H1 (cell line): Measurements from ENCODE around the gene FOXN3. TPM values are rescaled to one million over a fixed set of nuclear protein-coding genes. Genes with fewer than 3 reads are reported as not detected.

ENCODE experiments used
- CTCF ChIA-PET: fragments of 300-600 bp; sonication (Branson Sonifier 250); formaldehyde crosslinking; loops from one replicate; lab custom pipeline; 2021; ENCODE audit not compliant: partially characterized antibody; lab: Charles Lee
- POLR2A ChIA-PET: fragments of 300-600 bp; sonication (Branson Sonifier 250); formaldehyde crosslinking; loops from one replicate; lab custom pipeline; 2021; ENCODE audit warnings: inconsistent platforms; ENCODE audit not compliant: partially characterized antibody; lab: Charles Lee
- DNase-seq, 2 experiments: peaks; one replicate each; pipeline versions ENCODE4 v3.0.0 to v3.0.0-alpha.2; 2010 to 2022; ENCODE audit warnings: low spot score in 2 of 2, low read depth in 1 of 2, mixed read lengths in 1 of 2
- FAIRE-seq: peaks from 2 replicates; lab custom pipeline; 2011; peaks lifted over from hg19 to GRCh38; lab: Jason Lieb, UNC
- H2AFZ ChIP-seq: 2 replicates; pipeline ENCODE4 v1.8.1; 2012; ENCODE audit warnings: low read length, inconsistent platforms
- H2AK5ac ChIP-seq: 2 replicates; pipeline ENCODE4 v1.6.1; 2013; ENCODE audit warnings: low read depth, low read length
- H2BK120ac ChIP-seq: replicated peaks from 2 replicates; pipeline ENCODE3; 2013; ENCODE audit warnings: low read depth, low read length, inconsistent platforms
- H2BK12ac ChIP-seq: 2 replicates; pipeline ENCODE4 v1.6.1; 2013; ENCODE audit warnings: low read depth, low read length
- H2BK15ac ChIP-seq: 2 replicates; pipeline ENCODE4 v1.6.1; 2013; ENCODE audit warnings: low read length
- H2BK20ac ChIP-seq: 2 replicates; pipeline ENCODE4 v1.6.1; 2013; ENCODE audit warnings: low read length
- H2BK5ac ChIP-seq: 2 replicates; pipeline ENCODE4 v1.6.1; 2013; ENCODE audit warnings: low read depth, low read length
- H3K14ac ChIP-seq: 2 replicates; pipeline ENCODE4 v1.6.1; 2013; ENCODE audit warnings: inconsistent platforms; ENCODE audit not compliant: insufficient read length
- H3K18ac ChIP-seq: 2 replicates; pipeline ENCODE4 v1.6.1; 2013; ENCODE audit warnings: low read length; ENCODE audit errors: extremely low read depth
- H3K23ac ChIP-seq: 2 replicates; pipeline ENCODE4 v1.6.1; 2013; ENCODE audit warnings: inconsistent platforms; ENCODE audit not compliant: insufficient read length
- H3K23me2 ChIP-seq: 2 replicates; pipeline ENCODE4 v1.6.1; 2013; ENCODE audit warnings: low read depth, low read length
- H3K27ac ChIP-seq: 2 replicates; pipeline ENCODE4 v1.6.1; 2011; ENCODE audit warnings: low read depth, low read length, inconsistent platforms
- H3K27me3 ChIP-seq, 4 experiments: replicated peaks in 1 of 4; 1 replicate in 1 of 4; 2 replicates in 3 of 4; pipeline versions ENCODE4 v1.6.1 to v1.8.1; 2011 to 2013; ENCODE audit warnings: low read length in 3 of 4, mild to moderate bottlenecking in 3 of 4, inconsistent platforms in 2 of 4, mixed read lengths in 2 of 4, moderate library complexity in 1 of 4; ENCODE audit not compliant: control insufficient read depth in 3 of 4, insufficient read depth in 3 of 4; ENCODE audit errors: extremely low read depth in 1 of 4
- H3K36me3 ChIP-seq, 4 experiments: 2 replicates each; pipeline versions ENCODE4 v1.6.1 to v1.8.1; 2011 to 2013; ENCODE audit warnings: mild to moderate bottlenecking in 4 of 4, low read length in 3 of 4, moderate library complexity in 2 of 4, control low read depth in 1 of 4, inconsistent platforms in 1 of 4; ENCODE audit not compliant: insufficient read depth in 4 of 4, control insufficient read depth in 2 of 4
- H3K4ac ChIP-seq: replicated peaks from 2 replicates; pipeline ENCODE3; 2013; ENCODE audit warnings: low read length, low read depth, mixed read lengths, inconsistent platforms; ENCODE audit not compliant: insufficient read length
- H3K4me1 ChIP-seq, 4 experiments: replicated peaks in 1 of 4; 1 replicate in 1 of 4; 2 replicates in 3 of 4; pipeline versions ENCODE4 v1.6.1 to v1.8.1; 2011 to 2013; ENCODE audit warnings: low read length in 3 of 4, inconsistent platforms in 2 of 4, mixed read lengths in 1 of 4; ENCODE audit not compliant: insufficient read depth in 4 of 4, control insufficient read depth in 3 of 4
- H3K4me2 ChIP-seq, 2 experiments: 2 replicates each; pipeline versions ENCODE4 v1.6.1 to v1.8.1; 2011 to 2013; ENCODE audit warnings: low read depth in 2 of 2, low read length in 2 of 2, control low read depth in 1 of 2, inconsistent platforms in 1 of 2, mild to moderate bottlenecking in 1 of 2; ENCODE audit not compliant: insufficient read depth in 1 of 2
- H3K4me3 ChIP-seq, 4 experiments: fragments of 200-600, 300-600 bp in 1 of 4; sonication (generic), shearing (Covaris generic), sonication (Bioruptor Twin) in 1 of 4; 2 replicates each; pipeline versions ENCODE4 v1.5.1 to v1.8.1; 2011 to 2016; ENCODE audit warnings: low read length in 4 of 4, low read depth in 3 of 4, control low read depth in 2 of 4, inconsistent platforms in 2 of 4, mild to moderate bottlenecking in 2 of 4, mixed read lengths in 1 of 4, moderate library complexity in 1 of 4; ENCODE audit not compliant: insufficient read depth in 2 of 4; ENCODE audit errors: extremely low read depth in 1 of 4
- H3K56ac ChIP-seq: replicated peaks from 2 replicates; pipeline ENCODE3; 2013; ENCODE audit warnings: low read depth, mild to moderate bottlenecking, mixed read lengths, low read length, inconsistent platforms; ENCODE audit not compliant: insufficient read length
- H3K79me1 ChIP-seq: 2 replicates; pipeline ENCODE4 v1.6.1; 2013; ENCODE audit warnings: low read depth, low read length, control low read depth
- H3K79me2 ChIP-seq, 2 experiments: 2 replicates each; pipeline versions ENCODE4 v1.6.1 to v1.8.1; 2012 to 2013; ENCODE audit warnings: low read length in 2 of 2, mild to moderate bottlenecking in 2 of 2, inconsistent platforms in 1 of 2; ENCODE audit not compliant: insufficient read depth in 2 of 2, control insufficient read depth in 1 of 2
- H3K9ac ChIP-seq, 4 experiments: replicated peaks in 1 of 4; 1 replicate in 1 of 4; 2 replicates in 3 of 4; pipeline versions ENCODE4 v1.6.1 to v1.8.1; 2011 to 2013; ENCODE audit warnings: low read depth in 3 of 4, low read length in 3 of 4, control low read depth in 2 of 4, mild to moderate bottlenecking in 2 of 4, moderate library complexity in 2 of 4, inconsistent platforms in 1 of 4; ENCODE audit errors: extremely low read depth in 1 of 4
- H3K9me3 ChIP-seq, 2 experiments: 2 replicates each; pipeline versions ENCODE4 v1.6.1 to v1.8.1; 2012 to 2013; ENCODE audit warnings: mild to moderate bottlenecking in 2 of 2, moderate library complexity in 2 of 2, control low read depth in 1 of 2, inconsistent platforms in 1 of 2, low read depth in 1 of 2, low read length in 1 of 2, mixed read lengths in 1 of 2; ENCODE audit not compliant: insufficient read depth in 2 of 2
- H4K20me1 ChIP-seq, 2 experiments: replicated peaks in 1 of 2; 2 replicates each; pipeline versions ENCODE3 to v1.8.1; 2011 to 2013; ENCODE audit warnings: inconsistent platforms in 2 of 2, low read length in 2 of 2, mild to moderate bottlenecking in 1 of 2; ENCODE audit not compliant: insufficient read depth in 2 of 2, control insufficient read depth in 1 of 2
- H4K5ac ChIP-seq: 2 replicates; pipeline ENCODE4 v1.6.1; 2013; ENCODE audit warnings: low read length, low read depth, mixed read lengths, inconsistent platforms; ENCODE audit not compliant: insufficient read length
- H4K8ac ChIP-seq: 2 replicates; pipeline ENCODE4 v1.8.0; 2013; ENCODE audit warnings: mild to moderate bottlenecking, moderate library complexity, low read length, inconsistent platforms; ENCODE audit not compliant: insufficient read depth; ENCODE audit errors: extremely low read depth
- H4K91ac ChIP-seq: replicated peaks from 2 replicates; pipeline ENCODE3; 2013; ENCODE audit warnings: low read length, mixed read lengths, inconsistent platforms; ENCODE audit not compliant: insufficient read length
- CREB1 ChIP-seq: IDR thresholded peaks from 2 replicates; pipeline ENCODE4 v1.6.1; 2012; ENCODE audit warnings: inconsistent platforms
- E2F6 ChIP-seq: IDR thresholded peaks from 2 replicates; pipeline ENCODE4 v1.6.1; 2012; ENCODE audit warnings: inconsistent platforms
- EGR1 ChIP-seq: IDR thresholded peaks from 2 replicates; pipeline ENCODE4 v1.6.1; 2011; ENCODE audit warnings: low read depth, low read length, borderline replicate concordance
- EP300 ChIP-seq, 2 experiments: IDR thresholded peaks; 1 replicate in 1 of 2; 2 replicates in 1 of 2; pipeline ENCODE4 v1.6.1; 2011 to 2012; ENCODE audit warnings: low read depth in 2 of 2, low read length in 2 of 2, mild to moderate bottlenecking in 2 of 2, borderline replicate concordance in 1 of 2, inconsistent platforms in 1 of 2, moderate library complexity in 1 of 2
- GTF2F1 ChIP-seq: IDR thresholded peaks from 2 replicates; pipeline ENCODE4 v1.6.1; 2012; ENCODE audit warnings: low read depth, low read length, improper control_type of control experiment, borderline replicate concordance
- JUN ChIP-seq: IDR thresholded peaks from 2 replicates; pipeline ENCODE4 v1.6.1; 2011; ENCODE audit warnings: low read depth, mild to moderate bottlenecking, improper control_type of control experiment, low read length
- POLR2AphosphoS5 ChIP-seq: IDR thresholded peaks from 2 replicates; pipeline ENCODE4 v1.6.1; 2011; ENCODE audit warnings: low read depth, low read length
- RNF2 ChIP-seq: fragments of 200-900, 300-1000 bp; sonication (generic); IDR thresholded peaks from 2 replicates; pipeline ENCODE4 v1.7.1; 2016; ENCODE audit warnings: borderline replicate concordance, low read depth, mild to moderate bottlenecking, antibody characterized with exemption, low read length; ENCODE audit not compliant: poor library complexity, severe bottlenecking; ENCODE audit errors: missing control alignments
- SIX5 ChIP-seq: IDR thresholded peaks from 2 replicates; pipeline ENCODE4 v1.6.1; 2011; ENCODE audit warnings: mild to moderate bottlenecking, low read depth, low read length
- TAF7 ChIP-seq: optimal IDR thresholded peaks from 2 replicates; pipeline ENCODE3; 2011; ENCODE audit warnings: low read depth, mild to moderate bottlenecking, inconsistent platforms, low read length, moderate library complexity, borderline replicate concordance
- YY1 ChIP-seq: IDR thresholded peaks from 2 replicates; pipeline ENCODE4 v1.6.1; 2011; ENCODE audit warnings: low read depth, mild to moderate bottlenecking, low read length
- WGBS, 2 experiments: shearing (Covaris generic) in 1 of 2; methylation state at CpG; one replicate each; pipeline versions ENCODE4 v1.1.6 to v1.1.7; 2013 to 2015; ENCODE audit warnings: low lambda C conversion rate in 2 of 2, mixed read lengths in 2 of 2, inconsistent platforms in 1 of 2, low coverage in 1 of 2, missing lambda C conversion rate in 1 of 2; ENCODE audit not compliant: insufficient replicate concordance in 2 of 2, insufficient coverage in 1 of 2, insufficient read length in 1 of 2; ENCODE audit errors: extremely low coverage in 1 of 2, missing lambda C conversion rate in 1 of 2; 5-methylcytosine and 5-hydroxymethylcytosine counted together
- polyA plus RNA-seq, 7 experiments: library from polyadenylated mRNA; depleted of rRNA in 3 of 7; stranded (reverse) in 5 of 7; unstranded in 2 of 7; fragments of >200 nt in 5 of 7; fragments of 200-250 nt in 2 of 7; gene quantifications; 1 replicate in 5 of 7; 2 replicates in 1 of 7; 4 replicates in 1 of 7; pipeline versions ENCODE4 v1.2.1 to v1.2.3, GENCODE V29; 2011 to 2013; ENCODE audit warnings: missing spikeins in 2 of 7, mixed read lengths in 2 of 7
- total RNA-seq: library from RNA; stranded (reverse); fragmentation: NEBNext Ultra II Directional; extraction: Animal tissue kit (Norgen Biotek cat#: 25700); gene quantifications from 2 replicates; pipeline ENCODE4 v1.2.1, GENCODE V29; 2021

The FOXN3 gene
- total and polyA plus RNA-seq, 2 of the 8 experiments (the other 6 are each of a cell fraction or from before 2014, with no cell fraction given) = 52.6 to 178 TPM

DNA sequence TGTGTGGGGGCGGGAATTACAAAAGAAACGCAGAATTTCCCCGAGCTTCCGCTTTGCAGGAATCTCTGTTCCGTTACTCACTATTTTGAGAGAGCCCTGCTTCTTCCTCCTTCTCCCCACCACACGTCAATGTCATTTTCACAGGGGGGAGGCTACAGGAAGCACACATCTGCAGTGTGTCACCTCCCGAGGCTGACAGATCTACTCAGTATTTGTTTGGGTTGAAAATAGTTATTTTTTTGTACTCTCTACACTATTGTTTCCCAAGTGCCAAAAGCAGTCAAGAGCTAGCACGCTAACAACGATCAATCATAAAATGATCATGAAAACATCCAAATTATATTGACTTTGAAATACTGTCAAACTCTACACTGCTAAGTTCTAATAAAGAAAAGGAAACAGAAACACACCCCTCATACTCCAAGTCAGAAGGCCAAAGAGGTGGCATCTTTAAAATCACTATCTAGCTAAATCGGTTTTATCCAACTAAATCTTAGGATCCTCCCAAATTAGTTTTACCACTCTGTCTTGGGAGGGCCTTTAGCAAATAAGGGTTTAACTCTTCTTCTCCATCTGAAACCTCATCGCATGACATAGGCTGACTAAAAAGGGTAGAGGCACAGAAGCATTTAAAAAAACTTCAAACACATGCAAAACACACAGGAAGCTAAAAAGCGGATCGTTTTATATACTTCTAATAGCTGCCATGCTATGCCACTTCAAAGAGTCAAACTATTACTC lies 51.8 kb downstream of the FOXN3 start:
- Histone ChIP-seq H3K79me2 (peaks cover 36 to 74% of the 10 kb centered on the region in 2 experiments), H2BK12ac (no peak overlapping the region), H4K5ac (no peak overlapping the region), H3K9me3 (no peaks in the 10 kb centered on the region), H3K56ac (no peak overlapping the region), H4K8ac (no peak overlapping the region), H3K23me2 (peaks cover 2% of the 10 kb centered on the region; the same call in 1 of the 2 replicates), H2AK5ac (no peak overlapping the region), H3K4me3 (no peak overlapping the region), H2AFZ (no peak overlapping the region), H3K9ac (no peak overlapping the region), H2BK5ac (no peak overlapping the region), H4K91ac (no peak overlapping the region), H3K4ac (no peak overlapping the region), H3K23ac (no peak overlapping the region), H3K27me3 (no peaks in the 10 kb centered on the region), H3K4me2 (no peak overlapping the region), H3K79me1 (peaks cover 15% of the 10 kb centered on the region), H3K18ac (no peak overlapping the region), H2BK15ac (no peak overlapping the region), H3K14ac (no peak overlapping the region), H3K36me3 (peaks cover 0 to 6% (median 0%) of the 10 kb centered on the region in 4 experiments; a peak in 2 of 8 replicates), H2BK120ac (no peak overlapping the region), H3K27ac (no peak overlapping the region), H3K4me1 (peaks cover 2 to 23% (median 12%) of the 10 kb centered on the region in 4 experiments), H2BK20ac (no peak overlapping the region), H4K20me1 (peaks cover 3 to 7% of the 10 kb centered on the region in 2 experiments)
- TF ChIP-seq EGR1 (no peak), TAF7 (no peak), SIX5 (no peak), E2F6 (no peak), RNF2 (no peak), CREB1 (no peak), POLR2AphosphoS5 (no peak), GTF2F1 (no peak), JUN (no peak), YY1 (no peak), EP300 (IDR thresholded peaks at IDR 0.05; ENCODE audit: borderline replicate concordance in 1 of 2, low read depth in 2 of 2, low read length in 2 of 2) (no peak)
- ChIA-PET POLR2A (interaction anchor here (0.7 to 1.4 kb wide), 5 partner anchors 15 to 113 kb away, joined by 3 read pairs; no protein-coding TSS in a partner anchor), CTCF (interaction anchor here (1.0 to 1.2 kb wide), 2 partner anchors 12 to 14 kb away, joined by 3 to 4 read pairs; no protein-coding TSS in a partner anchor)
- no peak for DNase-seq
- no peak for FAIRE-seq
- WGBS, 2 experiments = 75% methylated on average over 13 of the region's 13 CpGs; no CpG with 5 or more reads in 1 of the 2 experiments
